AG04450 (cell line): ENCODE measurements around the gene ITGA7. TPM values are rescaled to one million over a fixed set of nuclear protein-coding genes. Genes with fewer than 3 reads are reported as not detected.

Experiments used
- CTCF ChIA-PET: fragments of 300-600, 350-600 bp; formaldehyde crosslinking; extraction: SDS; loops from one replicate; lab custom pipeline; 2022; ENCODE audit warnings: antibody characterized with exemption, inconsistent platforms; lab: Charles Lee
- POLR2A ChIA-PET: fragments of 350-600 bp; formaldehyde crosslinking; extraction: SDS; loops from one replicate; lab custom pipeline; 2021; ENCODE audit warnings: antibody characterized with exemption, inconsistent platforms; lab: Yijun Ruan, JAX
- DNase-seq: peaks from one replicate; pipeline ENCODE4 v3.0.0-alpha.2; 2011; ENCODE audit warnings: low read depth, low spot score
- H3K27ac ChIP-seq: one replicate; pipeline ENCODE4 v1.5.1; 2012; ENCODE audit warnings: low read depth, low read length, control low read depth
- H3K27me3 ChIP-seq: one replicate; pipeline ENCODE4 v1.6.0; 2012; ENCODE audit warnings: low read length; ENCODE audit not compliant: control insufficient read depth, insufficient read depth
- H3K4me3 ChIP-seq: 2 replicates; pipeline ENCODE4 v1.5.1; 2011; ENCODE audit warnings: mild to moderate bottlenecking, low read depth, low read length, control low read depth
- H3K9me3 ChIP-seq: 2 replicates; pipeline ENCODE4 v1.5.1; 2012; ENCODE audit warnings: low read length; ENCODE audit not compliant: control insufficient read depth, insufficient read depth
- polyA plus RNA-seq: library from polyadenylated mRNA; depleted of rRNA; stranded (reverse); fragments of >200 nt; gene quantifications from 2 replicates; pipeline ENCODE4 v1.2.3, GENCODE V29; 2011
- TF ChIP-seq, protein P1 (sequence below): IDR thresholded peaks from 2 replicates; pipeline ENCODE4 v1.5.1; 2011; ENCODE audit warnings: low read depth, low read length, control low read depth, inconsistent platforms

ITGA7 gene
- polyA plus RNA-seq, 1 experiment: 9.1 TPM

DNA sequence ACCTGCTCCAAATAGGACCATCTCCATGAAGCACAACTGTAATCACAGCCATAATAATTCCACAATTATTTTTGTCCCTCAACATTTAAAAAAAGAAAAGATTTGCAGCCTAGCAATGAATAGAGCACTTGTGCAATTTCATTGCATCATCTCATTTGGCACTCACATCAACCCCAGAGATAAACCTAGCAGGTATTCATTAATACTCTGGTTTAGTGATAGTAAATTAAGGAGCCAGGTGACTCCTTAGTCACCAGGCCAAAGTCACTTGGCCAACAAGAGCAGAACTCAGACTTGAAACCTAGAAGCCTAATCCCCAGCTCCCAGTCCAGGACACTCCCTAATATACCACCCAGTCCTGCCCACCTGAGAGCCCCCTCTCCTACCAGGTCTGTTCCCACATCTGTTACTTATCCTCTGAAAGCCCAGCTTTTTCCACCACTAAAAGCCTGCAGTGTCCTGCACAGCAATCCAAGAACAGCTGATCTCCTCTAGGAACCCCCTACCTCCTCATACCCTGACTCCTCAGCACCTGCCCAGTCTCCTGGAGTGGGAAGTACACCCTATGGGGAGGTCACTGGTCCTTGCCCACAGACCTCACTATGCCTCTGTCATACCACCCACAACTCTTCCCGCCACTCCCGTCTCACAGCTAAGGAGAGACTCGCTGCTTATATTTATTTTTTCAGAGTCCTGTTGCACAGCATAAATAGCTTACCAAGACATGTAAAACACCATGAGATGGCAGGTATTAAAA, 48.9 kb downstream of the ITGA7 start:
- no peak for DNase-seq

DNA sequence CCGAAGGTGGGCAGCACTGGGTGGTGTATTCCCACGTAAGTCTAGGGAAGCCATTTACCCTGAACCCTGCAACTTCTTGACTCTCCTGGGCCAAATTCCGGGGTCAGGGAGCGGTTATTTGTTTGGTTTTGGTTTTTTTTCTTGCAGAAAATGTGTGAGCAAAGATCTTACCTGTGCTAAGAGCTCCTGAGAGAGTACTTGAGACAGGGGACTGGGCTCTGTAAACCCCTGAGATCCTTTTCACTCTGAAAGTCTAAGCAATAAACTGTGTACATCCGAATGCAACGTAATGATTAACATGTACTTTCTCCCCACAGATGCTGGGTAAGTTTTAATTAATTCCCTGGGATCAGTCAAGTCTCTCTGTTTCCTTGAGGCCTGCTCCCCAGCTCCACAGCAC, 49.5 kb downstream of the ITGA7 start:
- TF ChIP-seq, protein P1, sequence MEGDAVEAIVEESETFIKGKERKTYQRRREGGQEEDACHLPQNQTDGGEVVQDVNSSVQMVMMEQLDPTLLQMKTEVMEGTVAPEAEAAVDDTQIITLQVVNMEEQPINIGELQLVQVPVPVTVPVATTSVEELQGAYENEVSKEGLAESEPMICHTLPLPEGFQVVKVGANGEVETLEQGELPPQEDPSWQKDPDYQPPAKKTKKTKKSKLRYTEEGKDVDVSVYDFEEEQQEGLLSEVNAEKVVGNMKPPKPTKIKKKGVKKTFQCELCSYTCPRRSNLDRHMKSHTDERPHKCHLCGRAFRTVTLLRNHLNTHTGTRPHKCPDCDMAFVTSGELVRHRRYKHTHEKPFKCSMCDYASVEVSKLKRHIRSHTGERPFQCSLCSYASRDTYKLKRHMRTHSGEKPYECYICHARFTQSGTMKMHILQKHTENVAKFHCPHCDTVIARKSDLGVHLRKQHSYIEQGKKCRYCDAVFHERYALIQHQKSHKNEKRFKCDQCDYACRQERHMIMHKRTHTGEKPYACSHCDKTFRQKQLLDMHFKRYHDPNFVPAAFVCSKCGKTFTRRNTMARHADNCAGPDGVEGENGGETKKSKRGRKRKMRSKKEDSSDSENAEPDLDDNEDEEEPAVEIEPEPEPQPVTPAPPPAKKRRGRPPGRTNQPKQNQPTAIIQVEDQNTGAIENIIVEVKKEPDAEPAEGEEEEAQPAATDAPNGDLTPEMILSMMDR: no peak
- Histone ChIP-seq H3K9me3 (no peaks in the 10 kb centered on the region), H3K4me3 (no peak overlapping the region), H3K27ac (no peak overlapping the region), H3K27me3 (peaks cover 26% of the 10 kb centered on the region)
- POLR2A ChIA-PET: no interaction called here
- DNase-seq: no peak
- CTCF ChIA-PET: interaction anchor here (1.0 to 4.0 kb wide), 3 partner anchors 13 to 470 kb away, joined by 4 to 44 read pairs (median 22); no protein-coding TSS in a partner anchor

More for the DNA sequence above, 48.9 kb downstream of the ITGA7 start:
- Histone ChIP-seq H3K27ac (no peak overlapping the region), H3K9me3 (no peaks in the 10 kb centered on the region), H3K27me3 (peaks cover 28% of the 10 kb centered on the region), H3K4me3 (no peak overlapping the region)
- ChIA-PET POLR2A (no interaction called here), CTCF (interaction anchor here (1.0 to 4.0 kb wide), 3 partner anchors 13 to 471 kb away, joined by 4 to 44 read pairs (median 22); no protein-coding TSS in a partner anchor)
- TF ChIP-seq, protein P1: no peak

DNA sequence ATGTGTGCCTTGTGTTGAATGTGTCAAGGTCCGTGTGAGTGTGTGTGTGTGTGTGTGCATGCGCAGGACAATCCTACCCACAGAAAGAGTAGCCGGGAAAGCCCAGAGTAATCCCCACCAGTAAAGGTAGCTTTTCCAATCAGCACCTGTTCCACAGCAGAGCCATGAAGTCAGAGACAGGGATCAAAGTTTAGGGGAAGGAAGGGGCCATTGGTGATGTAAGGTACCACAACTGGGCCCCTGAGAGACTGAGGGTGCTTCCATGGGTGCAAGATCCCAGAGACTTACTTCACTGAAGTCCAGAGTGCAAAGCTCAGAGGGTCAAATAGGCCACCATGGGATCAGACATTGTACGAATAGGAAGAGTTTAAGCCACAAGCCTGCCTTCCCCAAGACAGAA, 50.5 kb downstream of the ITGA7 start:
- Histone ChIP-seq H3K27ac (no peak overlapping the region), H3K27me3 (peaks cover 23% of the 10 kb centered on the region), H3K4me3 (no peak overlapping the region), H3K9me3 (no peaks in the 10 kb centered on the region)
- TF ChIP-seq, protein P1: no peak
- DNase-seq: no peak
- CTCF ChIA-PET: interaction anchor here (0.6 to 4.0 kb wide), 18 partner anchors 8 to 1358 kb away, joined by 3 to 44 read pairs (median 6); partner anchors contain the start of gene OR10P1
- POLR2A ChIA-PET: no interaction called here

DNA sequence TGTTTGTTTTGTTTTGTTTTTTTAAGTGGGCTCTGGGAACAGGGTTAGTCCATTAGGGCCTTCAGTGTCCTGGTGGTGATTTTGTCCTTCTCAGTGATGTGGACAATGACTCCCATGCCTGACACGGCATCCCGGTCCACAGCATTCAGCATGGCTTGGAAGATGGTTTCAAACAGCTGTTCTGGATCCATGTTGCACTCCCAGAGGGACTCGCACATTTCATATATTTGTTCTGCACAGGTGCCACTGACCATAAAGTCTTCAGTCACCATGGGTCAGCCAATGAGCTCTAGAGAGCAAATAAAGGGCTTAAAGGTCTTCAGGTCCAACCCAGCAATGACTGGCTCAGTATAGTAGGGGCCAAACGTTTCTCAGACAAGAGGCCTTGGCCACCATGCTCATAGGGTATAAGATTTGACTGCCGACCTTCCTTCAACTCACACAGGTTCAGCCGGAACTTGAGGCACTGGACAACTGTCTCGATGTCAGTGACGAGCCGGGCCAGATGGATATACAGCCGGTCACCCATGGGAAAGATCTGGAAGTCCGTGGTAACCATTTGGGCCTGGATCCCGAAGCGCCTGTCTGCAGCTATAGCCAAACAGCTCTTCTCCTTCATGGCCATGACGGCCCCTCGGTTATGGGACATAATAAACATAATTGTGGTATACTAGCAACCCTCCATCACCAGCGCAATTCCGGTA, 53.0 kb downstream of the ITGA7 start:
- DNase-seq: no peak
- Histone ChIP-seq H3K27me3 (peaks cover 18% of the 10 kb centered on the region), H3K27ac (no peak overlapping the region), H3K4me3 (no peak overlapping the region), H3K9me3 (no peaks in the 10 kb centered on the region)
- TF ChIP-seq, protein P1: no peak
- POLR2A ChIA-PET: no interaction called here
- CTCF ChIA-PET: interaction anchor here (0.7 to 4.0 kb wide), 3 partner anchors 9 to 466 kb away, joined by 3 to 22 read pairs (median 5); no protein-coding TSS in a partner anchor
